GM23338 (cell line): ENCODE results near the gene LHX3.

Source experiments
- CREB1 ChIP-seq: fragments of 250-450 bp; sonication (Bioruptor Pico); IDR thresholded peaks from 2 replicates; pipeline ENCODE4 v1.5.0; 2020; ENCODE audit warnings: low read depth, mild to moderate bottlenecking, moderate library complexity
- EZH2 ChIP-seq: fragments of 200-600 bp; sonication (generic); IDR thresholded peaks from one replicate; pipeline ENCODE4 v1.8.0; 2017; ENCODE audit warnings: antibody characterized with exemption, mild to moderate bottlenecking, low read depth; ENCODE audit not compliant: unreplicated experiment
- EZH2phosphoT487 ChIP-seq: fragments of 200-600 bp; sonication (generic); IDR thresholded peaks from one replicate; pipeline ENCODE4 v1.8.1; 2018; ENCODE audit warnings: antibody characterized with exemption; ENCODE audit not compliant: unreplicated experiment
- JUNB ChIP-seq: IDR thresholded peaks from one replicate; pipeline ENCODE4 v1.6.1; 2016; ENCODE audit warnings: antibody characterized with exemption; ENCODE audit not compliant: unreplicated experiment
- POLR2AphosphoS5 ChIP-seq: IDR thresholded peaks from 2 replicates; pipeline ENCODE4 v1.6.1; 2016; ENCODE audit warnings: antibody characterized with exemption, low read depth
- ZNF114 ChIP-seq: fragments of 250-450 bp; sonication (Bioruptor Pico); IDR thresholded peaks from 2 replicates; pipeline ENCODE4 v1.5.0; 2020; ENCODE audit warnings: mild to moderate bottlenecking, moderate library complexity
- TF ChIP-seq, protein P1 (sequence below), 2 experiments: fragments of 200-600 bp in 1 of 2; sonication (generic) in 1 of 2; conservative IDR thresholded peaks; 2 replicates each; pipeline versions ENCODE4 v1.5.1 to v1.6.1; 2016 to 2017; ENCODE audit warnings: antibody characterized with exemption in 2 of 2, low read depth in 2 of 2, mild to moderate bottlenecking in 2 of 2, moderate library complexity in 1 of 2
- TF ChIP-seq, protein P2 (sequence below): IDR thresholded peaks from one replicate; pipeline ENCODE4 v1.6.1; 2018; ENCODE audit warnings: antibody characterized with exemption; ENCODE audit not compliant: unreplicated experiment
- TF ChIP-seq, protein P3 (sequence below): IDR thresholded peaks from 2 replicates; pipeline ENCODE4 v1.6.1; 2016; ENCODE audit warnings: antibody characterized with exemption
- TF ChIP-seq, protein P4 (sequence below): fragments of 250-450 bp; sonication (Bioruptor Pico); IDR thresholded peaks from 2 replicates; pipeline ENCODE4 v1.5.0; 2020; ENCODE audit warnings: mild to moderate bottlenecking, moderate library complexity

DNA sequence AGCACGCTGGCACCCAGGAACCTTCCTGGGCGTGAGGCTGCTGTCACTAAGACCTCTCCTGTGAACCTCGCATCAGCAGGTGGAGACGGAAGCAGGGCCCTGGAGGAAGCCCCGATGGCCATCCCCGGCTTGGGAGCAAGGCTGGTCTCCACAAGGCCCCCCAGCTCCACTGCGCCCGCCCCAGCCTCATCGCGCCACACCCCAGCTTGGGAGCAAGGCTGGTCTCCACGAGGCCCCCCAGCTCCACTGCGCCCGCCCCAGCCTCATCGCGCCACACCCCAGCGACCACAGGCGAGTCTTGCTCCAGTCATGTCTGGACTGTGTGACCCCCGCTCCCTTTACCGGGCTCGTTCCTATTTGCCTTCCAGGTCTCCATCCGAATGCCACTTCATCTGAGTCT is 29.7 kb upstream of the LHX3 start:
- TF ChIP-seq EZH2, result no peak
- TF ChIP-seq, protein P1, sequence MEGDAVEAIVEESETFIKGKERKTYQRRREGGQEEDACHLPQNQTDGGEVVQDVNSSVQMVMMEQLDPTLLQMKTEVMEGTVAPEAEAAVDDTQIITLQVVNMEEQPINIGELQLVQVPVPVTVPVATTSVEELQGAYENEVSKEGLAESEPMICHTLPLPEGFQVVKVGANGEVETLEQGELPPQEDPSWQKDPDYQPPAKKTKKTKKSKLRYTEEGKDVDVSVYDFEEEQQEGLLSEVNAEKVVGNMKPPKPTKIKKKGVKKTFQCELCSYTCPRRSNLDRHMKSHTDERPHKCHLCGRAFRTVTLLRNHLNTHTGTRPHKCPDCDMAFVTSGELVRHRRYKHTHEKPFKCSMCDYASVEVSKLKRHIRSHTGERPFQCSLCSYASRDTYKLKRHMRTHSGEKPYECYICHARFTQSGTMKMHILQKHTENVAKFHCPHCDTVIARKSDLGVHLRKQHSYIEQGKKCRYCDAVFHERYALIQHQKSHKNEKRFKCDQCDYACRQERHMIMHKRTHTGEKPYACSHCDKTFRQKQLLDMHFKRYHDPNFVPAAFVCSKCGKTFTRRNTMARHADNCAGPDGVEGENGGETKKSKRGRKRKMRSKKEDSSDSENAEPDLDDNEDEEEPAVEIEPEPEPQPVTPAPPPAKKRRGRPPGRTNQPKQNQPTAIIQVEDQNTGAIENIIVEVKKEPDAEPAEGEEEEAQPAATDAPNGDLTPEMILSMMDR (conservative IDR thresholded peaks at IDR 0.05; ENCODE audit: low read depth in 2 of 2), result no peak
- no peak for TF ChIP-seq CREB1
- TF ChIP-seq POLR2AphosphoS5, result no peak
- no peak for TF ChIP-seq ZNF114 (CRISPR knock-in tag)
- TF ChIP-seq, protein P2, sequence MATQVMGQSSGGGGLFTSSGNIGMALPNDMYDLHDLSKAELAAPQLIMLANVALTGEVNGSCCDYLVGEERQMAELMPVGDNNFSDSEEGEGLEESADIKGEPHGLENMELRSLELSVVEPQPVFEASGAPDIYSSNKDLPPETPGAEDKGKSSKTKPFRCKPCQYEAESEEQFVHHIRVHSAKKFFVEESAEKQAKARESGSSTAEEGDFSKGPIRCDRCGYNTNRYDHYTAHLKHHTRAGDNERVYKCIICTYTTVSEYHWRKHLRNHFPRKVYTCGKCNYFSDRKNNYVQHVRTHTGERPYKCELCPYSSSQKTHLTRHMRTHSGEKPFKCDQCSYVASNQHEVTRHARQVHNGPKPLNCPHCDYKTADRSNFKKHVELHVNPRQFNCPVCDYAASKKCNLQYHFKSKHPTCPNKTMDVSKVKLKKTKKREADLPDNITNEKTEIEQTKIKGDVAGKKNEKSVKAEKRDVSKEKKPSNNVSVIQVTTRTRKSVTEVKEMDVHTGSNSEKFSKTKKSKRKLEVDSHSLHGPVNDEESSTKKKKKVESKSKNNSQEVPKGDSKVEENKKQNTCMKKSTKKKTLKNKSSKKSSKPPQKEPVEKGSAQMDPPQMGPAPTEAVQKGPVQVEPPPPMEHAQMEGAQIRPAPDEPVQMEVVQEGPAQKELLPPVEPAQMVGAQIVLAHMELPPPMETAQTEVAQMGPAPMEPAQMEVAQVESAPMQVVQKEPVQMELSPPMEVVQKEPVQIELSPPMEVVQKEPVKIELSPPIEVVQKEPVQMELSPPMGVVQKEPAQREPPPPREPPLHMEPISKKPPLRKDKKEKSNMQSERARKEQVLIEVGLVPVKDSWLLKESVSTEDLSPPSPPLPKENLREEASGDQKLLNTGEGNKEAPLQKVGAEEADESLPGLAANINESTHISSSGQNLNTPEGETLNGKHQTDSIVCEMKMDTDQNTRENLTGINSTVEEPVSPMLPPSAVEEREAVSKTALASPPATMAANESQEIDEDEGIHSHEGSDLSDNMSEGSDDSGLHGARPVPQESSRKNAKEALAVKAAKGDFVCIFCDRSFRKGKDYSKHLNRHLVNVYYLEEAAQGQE, result no peak
- no peak for TF ChIP-seq EZH2phosphoT487
- TF ChIP-seq, protein P3, sequence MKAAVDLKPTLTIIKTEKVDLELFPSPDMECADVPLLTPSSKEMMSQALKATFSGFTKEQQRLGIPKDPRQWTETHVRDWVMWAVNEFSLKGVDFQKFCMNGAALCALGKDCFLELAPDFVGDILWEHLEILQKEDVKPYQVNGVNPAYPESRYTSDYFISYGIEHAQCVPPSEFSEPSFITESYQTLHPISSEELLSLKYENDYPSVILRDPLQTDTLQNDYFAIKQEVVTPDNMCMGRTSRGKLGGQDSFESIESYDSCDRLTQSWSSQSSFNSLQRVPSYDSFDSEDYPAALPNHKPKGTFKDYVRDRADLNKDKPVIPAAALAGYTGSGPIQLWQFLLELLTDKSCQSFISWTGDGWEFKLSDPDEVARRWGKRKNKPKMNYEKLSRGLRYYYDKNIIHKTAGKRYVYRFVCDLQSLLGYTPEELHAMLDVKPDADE, result no peak
- TF ChIP-seq, protein P4, sequence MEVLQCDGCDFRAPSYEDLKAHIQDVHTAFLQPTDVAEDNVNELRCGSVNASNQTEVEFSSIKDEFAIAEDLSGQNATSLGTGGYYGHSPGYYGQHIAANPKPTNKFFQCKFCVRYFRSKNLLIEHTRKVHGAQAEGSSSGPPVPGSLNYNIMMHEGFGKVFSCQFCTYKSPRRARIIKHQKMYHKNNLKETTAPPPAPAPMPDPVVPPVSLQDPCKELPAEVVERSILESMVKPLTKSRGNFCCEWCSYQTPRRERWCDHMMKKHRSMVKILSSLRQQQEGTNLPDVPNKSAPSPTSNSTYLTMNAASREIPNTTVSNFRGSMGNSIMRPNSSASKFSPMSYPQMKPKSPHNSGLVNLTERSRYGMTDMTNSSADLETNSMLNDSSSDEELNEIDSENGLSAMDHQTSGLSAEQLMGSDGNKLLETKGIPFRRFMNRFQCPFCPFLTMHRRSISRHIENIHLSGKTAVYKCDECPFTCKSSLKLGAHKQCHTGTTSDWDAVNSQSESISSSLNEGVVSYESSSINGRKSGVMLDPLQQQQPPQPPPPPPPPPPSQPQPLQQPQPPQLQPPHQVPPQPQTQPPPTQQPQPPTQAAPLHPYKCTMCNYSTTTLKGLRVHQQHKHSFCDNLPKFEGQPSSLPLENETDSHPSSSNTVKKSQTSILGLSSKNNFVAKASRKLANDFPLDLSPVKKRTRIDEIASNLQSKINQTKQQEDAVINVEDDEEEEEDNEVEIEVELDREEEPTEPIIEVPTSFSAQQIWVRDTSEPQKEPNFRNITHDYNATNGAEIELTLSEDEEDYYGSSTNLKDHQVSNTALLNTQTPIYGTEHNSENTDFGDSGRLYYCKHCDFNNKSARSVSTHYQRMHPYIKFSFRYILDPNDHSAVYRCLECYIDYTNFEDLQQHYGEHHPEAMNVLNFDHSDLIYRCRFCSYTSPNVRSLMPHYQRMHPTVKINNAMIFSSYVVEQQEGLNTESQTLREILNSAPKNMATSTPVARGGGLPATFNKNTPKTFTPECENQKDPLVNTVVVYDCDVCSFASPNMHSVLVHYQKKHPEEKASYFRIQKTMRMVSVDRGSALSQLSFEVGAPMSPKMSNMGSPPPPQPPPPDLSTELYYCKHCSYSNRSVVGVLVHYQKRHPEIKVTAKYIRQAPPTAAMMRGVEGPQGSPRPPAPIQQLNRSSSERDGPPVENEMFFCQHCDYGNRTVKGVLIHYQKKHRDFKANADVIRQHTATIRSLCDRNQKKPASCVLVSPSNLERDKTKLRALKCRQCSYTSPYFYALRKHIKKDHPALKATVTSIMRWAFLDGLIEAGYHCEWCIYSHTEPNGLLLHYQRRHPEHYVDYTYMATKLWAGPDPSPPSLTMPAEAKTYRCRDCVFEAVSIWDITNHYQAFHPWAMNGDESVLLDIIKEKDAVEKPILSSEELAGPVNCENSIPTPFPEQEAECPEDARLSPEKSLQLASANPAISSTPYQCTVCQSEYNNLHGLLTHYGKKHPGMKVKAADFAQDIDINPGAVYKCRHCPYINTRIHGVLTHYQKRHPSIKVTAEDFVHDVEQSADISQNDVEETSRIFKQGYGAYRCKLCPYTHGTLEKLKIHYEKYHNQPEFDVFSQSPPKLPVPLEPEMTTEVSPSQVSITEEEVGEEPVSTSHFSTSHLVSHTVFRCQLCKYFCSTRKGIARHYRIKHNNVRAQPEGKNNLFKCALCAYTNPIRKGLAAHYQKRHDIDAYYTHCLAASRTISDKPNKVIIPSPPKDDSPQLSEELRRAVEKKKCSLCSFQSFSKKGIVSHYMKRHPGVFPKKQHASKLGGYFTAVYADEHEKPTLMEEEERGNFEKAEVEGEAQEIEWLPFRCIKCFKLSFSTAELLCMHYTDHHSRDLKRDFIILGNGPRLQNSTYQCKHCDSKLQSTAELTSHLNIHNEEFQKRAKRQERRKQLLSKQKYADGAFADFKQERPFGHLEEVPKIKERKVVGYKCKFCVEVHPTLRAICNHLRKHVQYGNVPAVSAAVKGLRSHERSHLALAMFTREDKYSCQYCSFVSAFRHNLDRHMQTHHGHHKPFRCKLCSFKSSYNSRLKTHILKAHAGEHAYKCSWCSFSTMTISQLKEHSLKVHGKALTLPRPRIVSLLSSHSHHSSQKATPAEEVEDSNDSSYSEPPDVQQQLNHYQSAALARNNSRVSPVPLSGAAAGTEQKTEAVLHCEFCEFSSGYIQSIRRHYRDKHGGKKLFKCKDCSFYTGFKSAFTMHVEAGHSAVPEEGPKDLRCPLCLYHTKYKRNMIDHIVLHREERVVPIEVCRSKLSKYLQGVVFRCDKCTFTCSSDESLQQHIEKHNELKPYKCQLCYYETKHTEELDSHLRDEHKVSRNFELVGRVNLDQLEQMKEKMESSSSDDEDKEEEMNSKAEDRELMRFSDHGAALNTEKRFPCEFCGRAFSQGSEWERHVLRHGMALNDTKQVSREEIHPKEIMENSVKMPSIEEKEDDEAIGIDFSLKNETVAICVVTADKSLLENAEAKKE (CRISPR knock-in tag), result no peak
- no peak for TF ChIP-seq JUNB
